GM12878 (cell line): ENCODE results near the gene CDKN3. TPM values are rescaled to one million over a fixed set of nuclear protein-coding genes. Genes with fewer than 3 reads are reported as not detected.

Experiments used
- ATAC-seq: fragments of 200-7000 bp; cut with Tn5 transposase; 3 replicates; pipeline ENCODE4 v1.9.1; 2020; ENCODE audit warnings: mild to moderate bottlenecking, moderate library complexity
- BruUV-seq: library from RNA; stranded (reverse); fragments of 400-500 nt; replicated peaks from 2 replicates; lab custom pipeline; 2021; lab: Mats Ljungman, UMichigan
- CTCF ChIA-PET: fragments of 300-600 bp; sonication (Branson Sonifier 250); formaldehyde crosslinking; extraction: SDS; loops from one replicate; lab custom pipeline; 2021; ENCODE audit warnings: inconsistent platforms; lab: Yijun Ruan, JAX
- POLR2A ChIA-PET: fragments of 350-600 bp; formaldehyde crosslinking; extraction: SDS; loops from one replicate; lab custom pipeline; 2021; ENCODE audit warnings: inconsistent platforms; lab: Charles Lee
- RAD21 ChIA-PET: fragments of 300-600 bp; sonication (Branson Sonifier 250); formaldehyde crosslinking; loops from one replicate; lab custom pipeline; 2023; ENCODE audit warnings: antibody characterized with exemption; ENCODE audit not compliant: unreplicated experiment; lab: Charles Lee
- SMC1A ChIA-PET: fragments of 300-600 bp; sonication (Branson Sonifier 250); formaldehyde crosslinking; loops from one replicate; lab custom pipeline; 2023; ENCODE audit not compliant: unreplicated experiment, uncharacterized antibody; lab: Charles Lee
- DNase-seq: peaks from one replicate; pipeline ENCODE4 v3.0.0-alpha.2; 2011; ENCODE audit warnings: low read depth, low spot score
- FAIRE-seq: peaks from 3 replicates; lab custom pipeline; 2011; peaks lifted over from hg19 to GRCh38; lab: Jason Lieb, UNC
- H2AFZ ChIP-seq: 2 replicates; pipeline ENCODE4 v1.6.0; 2011; ENCODE audit warnings: low read depth, low read length, control low read depth; ENCODE audit not compliant: control insufficient read depth
- H3K27ac ChIP-seq: 2 replicates; pipeline ENCODE4 v1.5.1; 2011; ENCODE audit warnings: control low read depth; ENCODE audit not compliant: control insufficient read depth, insufficient read depth
- H3K27me3 ChIP-seq, 2 experiments: replicated peaks in 1 of 2; 2 replicates each; pipeline versions ENCODE4 v1.6.0 to v1.6.1; 2011; ENCODE audit warnings: low read length in 1 of 2; ENCODE audit not compliant: control insufficient read depth in 2 of 2, insufficient read depth in 2 of 2
- H3K36me3 ChIP-seq, 2 experiments: 2 replicates each; pipeline ENCODE4 v1.5.1; 2011; ENCODE audit warnings: low read length in 1 of 2; ENCODE audit not compliant: control insufficient read depth in 2 of 2, insufficient read depth in 2 of 2
- H3K4me1 ChIP-seq: 2 replicates; pipeline ENCODE4 v1.6.1; 2011; ENCODE audit warnings: mild to moderate bottlenecking, low read length, moderate library complexity, mixed read lengths; ENCODE audit not compliant: control insufficient read depth, insufficient read depth
- H3K4me2 ChIP-seq: 2 replicates; pipeline ENCODE4 v1.6.0; 2011; ENCODE audit warnings: control low read depth; ENCODE audit not compliant: control insufficient read depth, insufficient read depth
- H3K4me3 ChIP-seq: fragments of 200-600 bp; sonication (generic); 2 replicates; pipeline ENCODE4 v1.5.1; 2016
- H3K79me2 ChIP-seq: 2 replicates; pipeline ENCODE4 v1.6.0; 2011; ENCODE audit warnings: low read length; ENCODE audit not compliant: control insufficient read depth, insufficient read depth
- H3K9ac ChIP-seq: 2 replicates; pipeline ENCODE4 v1.8.0; 2011; ENCODE audit warnings: low read length, control low read depth, mixed read lengths; ENCODE audit not compliant: control insufficient read depth, insufficient read depth
- H3K9me3 ChIP-seq: replicated peaks from 3 replicates; pipeline ENCODE4 v1.5.1; 2011; ENCODE audit warnings: mild to moderate bottlenecking, low read length; ENCODE audit not compliant: control insufficient read depth, insufficient read depth
- H4K20me1 ChIP-seq: 2 replicates; pipeline ENCODE4 v1.6.0; 2011; ENCODE audit not compliant: control insufficient read depth, insufficient read depth
- CEBPB ChIP-seq, 2 experiments: fragments of 150-350 bp in 1 of 2; IDR thresholded peaks; 2 replicates each; pipeline ENCODE4 v1.6.1; 2012 to 2014; ENCODE audit warnings: low read depth in 2 of 2, low read length in 2 of 2, borderline replicate concordance in 1 of 2, inconsistent platforms in 1 of 2
- CREM ChIP-seq: IDR thresholded peaks from 2 replicates; pipeline ENCODE4 v1.6.1; 2014; ENCODE audit warnings: antibody characterized with exemption, low read depth
- EP300 ChIP-seq, 2 experiments: fragments of 150-350 bp in 1 of 2; IDR thresholded peaks; 2 replicates each; pipeline ENCODE4 v1.6.1; 2011 to 2012; ENCODE audit warnings: low read depth in 2 of 2, low read length in 2 of 2, borderline replicate concordance in 1 of 2, improper control_type of control experiment in 1 of 2, inconsistent platforms in 1 of 2; ENCODE audit not compliant: control insufficient read depth in 1 of 2
- HDGF ChIP-seq: fragments of 450-650 bp; IDR thresholded peaks from 2 replicates; pipeline ENCODE4 v1.6.1; 2016; ENCODE audit warnings: antibody characterized with exemption
- JUND ChIP-seq: IDR thresholded peaks from 2 replicates; pipeline ENCODE4 v1.6.1; 2012; ENCODE audit warnings: low read depth, mild to moderate bottlenecking, low read length, improper control_type of control experiment, moderate library complexity
- NR2C1 ChIP-seq: fragments of 450-650 bp; IDR thresholded peaks from 2 replicates; pipeline ENCODE4 v1.6.1; 2017; ENCODE audit warnings: antibody characterized with exemption, mild to moderate bottlenecking, moderate library complexity
- NR2C2 ChIP-seq: IDR thresholded peaks from 2 replicates; pipeline ENCODE4 v1.6.1; 2011; ENCODE audit warnings: borderline replicate concordance, low read depth; ENCODE audit not compliant: control insufficient read depth, insufficient read length
- RUNX3 ChIP-seq: IDR thresholded peaks from 2 replicates; pipeline ENCODE4 v1.6.1; 2012; ENCODE audit warnings: low read length, inconsistent platforms
- SREBF1 ChIP-seq: IDR thresholded peaks from 2 replicates; pipeline ENCODE4 v1.6.1; 2012; ENCODE audit warnings: mild to moderate bottlenecking, low read length
- YY1 ChIP-seq: IDR thresholded peaks from 2 replicates; pipeline ENCODE4 v1.6.1; 2011; ENCODE audit warnings: low read depth, mild to moderate bottlenecking, low read length
- WGBS: methylation state at CpG from one replicate; pipeline ENCODE4 v1.1.6; 2016; ENCODE audit warnings: low lambda C conversion rate; ENCODE audit not compliant: insufficient replicate concordance, insufficient coverage; ENCODE audit errors: missing lambda C conversion rate; 5-methylcytosine and 5-hydroxymethylcytosine counted together
- in situ Hi-C: fragments of 300-500 bp; cut with MboI; formaldehyde crosslinking; loops from 9 replicates; pipeline ENCODE4 v1.14.3; 2018; ENCODE audit warnings: mixed read lengths
- intact Hi-C: fragments of 100-400 bp; cut with micrococcal nuclease; formaldehyde crosslinking; loops from one replicate; pipeline ENCODE4 v1.14.2; 2022; ENCODE audit not compliant: unreplicated experiment
- polyA plus RNA-seq, 11 experiments: library from polyadenylated mRNA; depleted of rRNA in 4 of 11; unstranded in 6 of 11; stranded (reverse) in 5 of 11; fragments of >200 nt; fragmentation: Nextera tagmentation in 4 of 11; fragmentation: Illumina TruSeq in 1 of 11; extraction: Ambion mirVana in 4 of 11; extraction: Trizol in 1 of 11; gene quantifications; 1 replicate in 1 of 11; 2 replicates in 10 of 11; pipeline versions ENCODE4 v1.2.1 to v1.2.3, GENCODE V29; 2011 to 2016; ENCODE audit warnings: inconsistent platforms in 2 of 11, missing spikeins in 2 of 11, low read depth in 1 of 11
- total RNA-seq, 4 experiments: library from RNA; depleted of rRNA in 3 of 4; stranded (reverse); fragments of >200 nt in 3 of 4; fragmentation: Illumina TruSeq in 1 of 4; extraction: Trizol in 1 of 4; gene quantifications; 2 replicates each; pipeline versions ENCODE4 v1.2.1 to v1.2.3, GENCODE V29; 2013 to 2021
- TF ChIP-seq, protein P1 (sequence below): fragments of 450-650 bp; IDR thresholded peaks from 2 replicates; pipeline ENCODE4 v1.6.1; 2018; ENCODE audit warnings: mild to moderate bottlenecking, low read depth, moderate library complexity; ENCODE audit not compliant: partially characterized antibody
- TF ChIP-seq, protein P2 (sequence below): fragments of 450-650 bp; IDR thresholded peaks from 2 replicates; pipeline ENCODE4 v1.6.1; 2017; ENCODE audit warnings: mild to moderate bottlenecking, moderate library complexity
- TF ChIP-seq, protein P3 (sequence below): IDR thresholded peaks from 2 replicates; pipeline ENCODE4 v1.6.1; 2012; ENCODE audit warnings: mild to moderate bottlenecking, low read depth, low read length

The CDKN3 gene
- total and polyA plus RNA-seq, 10 of the 15 experiments (the other 5 are each of a cell fraction or from before 2014, with no cell fraction given), result 54.9 to 197 (median 111) TPM

DNA sequence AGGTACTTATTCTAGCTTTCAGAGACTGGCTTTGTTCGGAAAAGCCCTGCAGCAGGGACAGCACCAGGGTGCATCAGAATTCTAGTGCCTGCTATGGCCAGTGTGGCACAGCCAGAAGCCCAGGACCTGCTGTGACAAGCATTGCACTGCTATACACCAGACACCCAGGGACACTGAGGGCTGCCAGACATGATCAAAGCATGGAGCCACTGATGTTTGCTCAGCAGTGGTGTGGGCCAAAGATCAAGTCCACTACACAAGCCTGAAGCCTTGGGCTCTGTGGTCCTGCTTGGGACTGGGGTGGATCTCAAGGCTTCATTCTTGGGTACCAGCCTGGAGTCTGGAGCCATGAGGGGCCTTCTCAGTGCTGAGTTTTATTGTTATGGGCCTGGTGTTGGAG lies 36.1 kb upstream of the CDKN3 start:
- POLR2A ChIA-PET, result interaction anchor here (0.6 kb wide), 1 partner anchor 910 kb away, joined by 3 read pairs; no protein-coding TSS in a partner anchor
- DNase-seq (no peak), FAIRE-seq (no peak), ATAC-seq (no peak)
- no peak overlapping the region for H3K9ac ChIP-seq
- H3K9me3 ChIP-seq, result no peaks in the 10 kb centered on the region
- no peak overlapping the region for H3K4me2 ChIP-seq
- WGBS, result 25% methylated on average over 1 of the region's 1 CpG
- H3K4me1 ChIP-seq, result no peaks in the 10 kb centered on the region
- H2AFZ ChIP-seq, result no peak overlapping the region
- H3K27ac ChIP-seq, result no peak overlapping the region
- CTCF ChIA-PET, result interaction anchor here (1.7 kb wide), 1 partner anchor 13 kb away, joined by 4 read pairs; no protein-coding TSS in a partner anchor
- H3K4me3 ChIP-seq, result no peak overlapping the region
- SMC1A ChIA-PET, result no interaction called here
- no peaks in the 10 kb centered on the region for H3K36me3 ChIP-seq
- no TSS peak for BruUV-seq
- peaks cover 0 to 3% of the 10 kb centered on the region in 2 experiments; a peak in 1 of 4 replicates for H3K27me3 ChIP-seq
- no peaks in the 10 kb centered on the region for H3K79me2 ChIP-seq
- RAD21 ChIA-PET, result no interaction called here
- intact Hi-C loops (loop anchor here (10.0 kb wide), 1 partner anchor 414 kb away; no protein-coding TSS in a partner anchor), in situ Hi-C loops (no loop called here)
- no peaks in the 10 kb centered on the region for H4K20me1 ChIP-seq
- TF ChIP-seq, protein P1, sequence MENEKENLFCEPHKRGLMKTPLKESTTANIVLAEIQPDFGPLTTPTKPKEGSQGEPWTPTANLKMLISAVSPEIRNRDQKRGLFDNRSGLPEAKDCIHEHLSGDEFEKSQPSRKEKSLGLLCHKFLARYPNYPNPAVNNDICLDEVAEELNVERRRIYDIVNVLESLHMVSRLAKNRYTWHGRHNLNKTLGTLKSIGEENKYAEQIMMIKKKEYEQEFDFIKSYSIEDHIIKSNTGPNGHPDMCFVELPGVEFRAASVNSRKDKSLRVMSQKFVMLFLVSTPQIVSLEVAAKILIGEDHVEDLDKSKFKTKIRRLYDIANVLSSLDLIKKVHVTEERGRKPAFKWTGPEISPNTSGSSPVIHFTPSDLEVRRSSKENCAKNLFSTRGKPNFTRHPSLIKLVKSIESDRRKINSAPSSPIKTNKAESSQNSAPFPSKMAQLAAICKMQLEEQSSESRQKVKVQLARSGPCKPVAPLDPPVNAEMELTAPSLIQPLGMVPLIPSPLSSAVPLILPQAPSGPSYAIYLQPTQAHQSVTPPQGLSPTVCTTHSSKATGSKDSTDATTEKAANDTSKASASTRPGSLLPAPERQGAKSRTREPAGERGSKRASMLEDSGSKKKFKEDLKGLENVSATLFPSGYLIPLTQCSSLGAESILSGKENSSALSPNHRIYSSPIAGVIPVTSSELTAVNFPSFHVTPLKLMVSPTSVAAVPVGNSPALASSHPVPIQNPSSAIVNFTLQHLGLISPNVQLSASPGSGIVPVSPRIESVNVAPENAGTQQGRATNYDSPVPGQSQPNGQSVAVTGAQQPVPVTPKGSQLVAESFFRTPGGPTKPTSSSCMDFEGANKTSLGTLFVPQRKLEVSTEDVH, result no peak
- no peak for TF ChIP-seq YY1
- TF ChIP-seq CREM, result no peak
- TF ChIP-seq NR2C2, result no peak
- TF ChIP-seq CEBPB (IDR thresholded peaks at IDR 0.05; ENCODE audit: borderline replicate concordance in 1 of 2, low read depth in 2 of 2, low read length in 2 of 2), result no peak
- TF ChIP-seq, protein P2, sequence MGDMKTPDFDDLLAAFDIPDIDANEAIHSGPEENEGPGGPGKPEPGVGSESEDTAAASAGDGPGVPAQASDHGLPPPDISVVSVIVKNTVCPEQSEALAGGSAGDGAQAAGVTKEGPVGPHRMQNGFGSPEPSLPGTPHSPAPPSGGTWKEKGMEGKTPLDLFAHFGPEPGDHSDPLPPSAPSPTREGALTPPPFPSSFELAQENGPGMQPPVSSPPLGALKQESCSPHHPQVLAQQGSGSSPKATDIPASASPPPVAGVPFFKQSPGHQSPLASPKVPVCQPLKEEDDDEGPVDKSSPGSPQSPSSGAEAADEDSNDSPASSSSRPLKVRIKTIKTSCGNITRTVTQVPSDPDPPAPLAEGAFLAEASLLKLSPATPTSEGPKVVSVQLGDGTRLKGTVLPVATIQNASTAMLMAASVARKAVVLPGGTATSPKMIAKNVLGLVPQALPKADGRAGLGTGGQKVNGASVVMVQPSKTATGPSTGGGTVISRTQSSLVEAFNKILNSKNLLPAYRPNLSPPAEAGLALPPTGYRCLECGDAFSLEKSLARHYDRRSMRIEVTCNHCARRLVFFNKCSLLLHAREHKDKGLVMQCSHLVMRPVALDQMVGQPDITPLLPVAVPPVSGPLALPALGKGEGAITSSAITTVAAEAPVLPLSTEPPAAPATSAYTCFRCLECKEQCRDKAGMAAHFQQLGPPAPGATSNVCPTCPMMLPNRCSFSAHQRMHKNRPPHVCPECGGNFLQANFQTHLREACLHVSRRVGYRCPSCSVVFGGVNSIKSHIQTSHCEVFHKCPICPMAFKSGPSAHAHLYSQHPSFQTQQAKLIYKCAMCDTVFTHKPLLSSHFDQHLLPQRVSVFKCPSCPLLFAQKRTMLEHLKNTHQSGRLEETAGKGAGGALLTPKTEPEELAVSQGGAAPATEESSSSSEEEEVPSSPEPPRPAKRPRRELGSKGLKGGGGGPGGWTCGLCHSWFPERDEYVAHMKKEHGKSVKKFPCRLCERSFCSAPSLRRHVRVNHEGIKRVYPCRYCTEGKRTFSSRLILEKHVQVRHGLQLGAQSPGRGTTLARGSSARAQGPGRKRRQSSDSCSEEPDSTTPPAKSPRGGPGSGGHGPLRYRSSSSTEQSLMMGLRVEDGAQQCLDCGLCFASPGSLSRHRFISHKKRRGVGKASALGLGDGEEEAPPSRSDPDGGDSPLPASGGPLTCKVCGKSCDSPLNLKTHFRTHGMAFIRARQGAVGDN, result no peak
- no peak for TF ChIP-seq RUNX3
- TF ChIP-seq, protein P3, sequence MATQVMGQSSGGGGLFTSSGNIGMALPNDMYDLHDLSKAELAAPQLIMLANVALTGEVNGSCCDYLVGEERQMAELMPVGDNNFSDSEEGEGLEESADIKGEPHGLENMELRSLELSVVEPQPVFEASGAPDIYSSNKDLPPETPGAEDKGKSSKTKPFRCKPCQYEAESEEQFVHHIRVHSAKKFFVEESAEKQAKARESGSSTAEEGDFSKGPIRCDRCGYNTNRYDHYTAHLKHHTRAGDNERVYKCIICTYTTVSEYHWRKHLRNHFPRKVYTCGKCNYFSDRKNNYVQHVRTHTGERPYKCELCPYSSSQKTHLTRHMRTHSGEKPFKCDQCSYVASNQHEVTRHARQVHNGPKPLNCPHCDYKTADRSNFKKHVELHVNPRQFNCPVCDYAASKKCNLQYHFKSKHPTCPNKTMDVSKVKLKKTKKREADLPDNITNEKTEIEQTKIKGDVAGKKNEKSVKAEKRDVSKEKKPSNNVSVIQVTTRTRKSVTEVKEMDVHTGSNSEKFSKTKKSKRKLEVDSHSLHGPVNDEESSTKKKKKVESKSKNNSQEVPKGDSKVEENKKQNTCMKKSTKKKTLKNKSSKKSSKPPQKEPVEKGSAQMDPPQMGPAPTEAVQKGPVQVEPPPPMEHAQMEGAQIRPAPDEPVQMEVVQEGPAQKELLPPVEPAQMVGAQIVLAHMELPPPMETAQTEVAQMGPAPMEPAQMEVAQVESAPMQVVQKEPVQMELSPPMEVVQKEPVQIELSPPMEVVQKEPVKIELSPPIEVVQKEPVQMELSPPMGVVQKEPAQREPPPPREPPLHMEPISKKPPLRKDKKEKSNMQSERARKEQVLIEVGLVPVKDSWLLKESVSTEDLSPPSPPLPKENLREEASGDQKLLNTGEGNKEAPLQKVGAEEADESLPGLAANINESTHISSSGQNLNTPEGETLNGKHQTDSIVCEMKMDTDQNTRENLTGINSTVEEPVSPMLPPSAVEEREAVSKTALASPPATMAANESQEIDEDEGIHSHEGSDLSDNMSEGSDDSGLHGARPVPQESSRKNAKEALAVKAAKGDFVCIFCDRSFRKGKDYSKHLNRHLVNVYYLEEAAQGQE, result no peak
- TF ChIP-seq EP300 (IDR thresholded peaks at IDR 0.05; ENCODE audit: borderline replicate concordance in 1 of 2, control insufficient read depth in 1 of 2, low read depth in 2 of 2, low read length in 2 of 2), result no peak
- TF ChIP-seq JUND, result no peak
- no peak for TF ChIP-seq SREBF1
- TF ChIP-seq NR2C1, result no peak
- no peak for TF ChIP-seq HDGF
